22Rv1 (cell line): Measurements from ENCODE around the gene PNLIPRP2.

Source experiments
- CTCF ChIP-seq: fragments of 450-650 bp; IDR thresholded peaks from 2 replicates; pipeline ENCODE4 v1.5.1; 2017; ENCODE audit warnings: mild to moderate bottlenecking
- ZFX ChIP-seq: fragments of 450-650 bp; IDR thresholded peaks from 2 replicates; pipeline ENCODE4 v1.6.1; 2017; ENCODE audit warnings: antibody characterized with exemption, borderline replicate concordance

DNA sequence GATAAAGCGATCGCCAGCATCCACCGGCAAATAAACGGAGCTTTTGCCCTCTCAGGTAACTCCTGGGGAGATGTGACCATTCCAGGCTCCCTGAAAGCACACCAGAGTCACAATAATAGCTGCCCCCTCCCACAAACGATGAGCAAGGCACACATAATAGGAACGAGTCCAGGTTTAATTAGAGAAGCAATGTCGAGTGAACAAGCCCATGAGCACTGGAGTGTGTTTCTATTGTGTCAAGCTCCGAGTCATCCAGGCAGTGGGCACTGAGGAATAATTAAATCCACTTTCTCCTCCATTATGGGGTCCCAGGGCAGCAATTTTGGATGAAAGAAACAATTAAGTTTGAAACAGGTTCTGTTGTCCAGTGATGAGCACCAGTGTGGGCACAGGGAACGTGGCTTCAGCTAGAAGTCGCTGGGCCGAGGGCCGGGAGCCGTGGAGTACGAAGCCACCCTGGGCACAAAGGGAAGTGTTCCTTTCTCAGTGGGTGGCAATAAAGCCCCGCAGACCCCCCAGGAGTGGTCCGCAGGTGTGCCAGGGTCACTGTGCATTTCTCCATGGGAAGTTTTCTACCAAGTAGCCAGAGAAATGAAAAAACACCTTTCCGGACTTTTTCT is 12.0 kb downstream of the PNLIPRP2 start:
- TF ChIP-seq CTCF: no peak
- no peak for TF ChIP-seq ZFX
